ENCODE data around the gene PDLIM4. TPM values are rescaled to one million over a fixed set of nuclear protein-coding genes. Genes with fewer than 3 reads are reported as not detected.
A peak's percentile ranks its signal among the peaks of the same experiment; 100 is the strongest.

PDLIM4 gene
- total RNA-seq, 4 donors from 2014 or later: 9.7 to 43.4 (median 19.7) TPM

GRCh38 chr5:132253008-132253441 is 4.5 kb upstream of the PDLIM4 start:
- WGBS, 2 donors (ENCODE audit: low coverage in 1 of 2): 76% methylated on average over 3 of the region's 4 CpGs; no CpG with 5 or more reads in 1 of the 2 donors
- Histone ChIP-seq H3K4me3 (no peak overlapping the region), H3K36me3 (no peaks in the 10 kb centered on the region), H3K27me3 (peaks cover 16% of the 10 kb centered on the region), H3K27ac (no peak overlapping the region), H3K9me3 (no peaks in the 10 kb centered on the region), H3K4me1 (peaks cover 0 to 15% (median 3%) of the 10 kb centered on the region in 4 donors)
- TF ChIP-seq, protein P1, sequence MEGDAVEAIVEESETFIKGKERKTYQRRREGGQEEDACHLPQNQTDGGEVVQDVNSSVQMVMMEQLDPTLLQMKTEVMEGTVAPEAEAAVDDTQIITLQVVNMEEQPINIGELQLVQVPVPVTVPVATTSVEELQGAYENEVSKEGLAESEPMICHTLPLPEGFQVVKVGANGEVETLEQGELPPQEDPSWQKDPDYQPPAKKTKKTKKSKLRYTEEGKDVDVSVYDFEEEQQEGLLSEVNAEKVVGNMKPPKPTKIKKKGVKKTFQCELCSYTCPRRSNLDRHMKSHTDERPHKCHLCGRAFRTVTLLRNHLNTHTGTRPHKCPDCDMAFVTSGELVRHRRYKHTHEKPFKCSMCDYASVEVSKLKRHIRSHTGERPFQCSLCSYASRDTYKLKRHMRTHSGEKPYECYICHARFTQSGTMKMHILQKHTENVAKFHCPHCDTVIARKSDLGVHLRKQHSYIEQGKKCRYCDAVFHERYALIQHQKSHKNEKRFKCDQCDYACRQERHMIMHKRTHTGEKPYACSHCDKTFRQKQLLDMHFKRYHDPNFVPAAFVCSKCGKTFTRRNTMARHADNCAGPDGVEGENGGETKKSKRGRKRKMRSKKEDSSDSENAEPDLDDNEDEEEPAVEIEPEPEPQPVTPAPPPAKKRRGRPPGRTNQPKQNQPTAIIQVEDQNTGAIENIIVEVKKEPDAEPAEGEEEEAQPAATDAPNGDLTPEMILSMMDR (IDR thresholded peaks at IDR 0.05): no peak
- TF ChIP-seq POLR2AphosphoS5 (IDR thresholded peaks at IDR 0.05): no peak
- DNase-seq: peak; percentile 11
- intact Hi-C loops (cut with DNase I; ENCODE audit: low total_unique reads): no loop called here
- in situ Hi-C loops (cut with MboI; ENCODE audit: low pct_ligation_motif_present in 1 of 4, low pct_unique_long_range_greater_than_20kb in 1 of 4, low sequenced_read_pairs in 3 of 4): loop anchor here in 1 of 4 donors (25.0 kb wide), 1 partner anchor 284 kb away; the partner anchor contains the start of gene IL5

DNA sequence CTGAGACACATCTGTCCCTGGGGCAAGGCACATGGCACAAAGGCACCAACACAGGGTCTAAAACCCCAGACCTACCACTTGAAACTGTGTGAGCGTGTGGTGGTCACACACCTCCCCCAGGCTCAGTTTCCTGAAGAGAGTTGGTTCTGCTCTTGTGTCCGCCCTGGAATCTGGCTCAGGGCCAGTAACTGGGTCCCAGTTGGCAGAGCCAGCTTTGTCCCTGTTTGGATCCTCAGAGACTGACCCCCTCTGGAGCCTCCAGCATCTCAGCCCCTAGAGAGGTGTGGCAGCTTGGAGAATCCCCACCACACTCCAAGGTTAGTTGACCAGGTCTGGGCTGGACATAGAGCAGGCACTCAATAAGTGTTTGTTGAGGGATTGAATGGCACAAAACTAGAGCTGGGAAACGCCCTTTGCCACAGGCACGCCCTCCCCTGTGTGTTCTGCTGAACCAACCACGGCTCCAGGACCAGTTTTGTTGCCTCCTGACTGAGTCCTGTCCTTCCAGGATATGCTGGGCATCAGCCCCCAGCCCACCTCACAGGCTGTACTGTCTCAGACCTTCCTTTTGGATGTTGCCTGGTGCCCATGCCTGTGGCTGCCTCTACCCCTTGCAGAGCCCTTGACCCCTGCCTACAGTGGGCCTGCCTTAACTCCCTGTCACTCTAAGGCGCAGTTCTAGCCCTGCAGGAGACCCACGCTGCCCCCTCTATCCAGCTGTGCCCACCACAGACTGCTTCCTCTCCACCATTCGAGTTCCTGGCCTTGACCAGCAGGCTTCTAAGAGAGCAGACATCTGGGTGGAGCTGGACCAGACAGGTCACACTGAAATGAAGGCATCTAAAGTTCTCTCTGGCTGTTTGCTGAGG is 3.8 kb upstream of the PDLIM4 start:
- Histone ChIP-seq H3K27me3 (peaks cover 17% of the 10 kb centered on the region), H3K4me1 (peaks cover 0 to 15% (median 5%) of the 10 kb centered on the region in 4 donors), H3K36me3 (no peaks in the 10 kb centered on the region), H3K27ac (no peak overlapping the region), H3K9me3 (no peaks in the 10 kb centered on the region), H3K4me3 (no peak overlapping the region)
- DNase-seq: peak; percentile 21
- TF ChIP-seq POLR2AphosphoS5 (IDR thresholded peaks at IDR 0.05): no peak
- WGBS, 2 donors (ENCODE audit: low coverage in 1 of 2): 69% methylated on average over 8 of the region's 8 CpGs; no CpG with 5 or more reads in 1 of the 2 donors
- in situ Hi-C loops (cut with MboI; ENCODE audit: low pct_ligation_motif_present in 1 of 4, low pct_unique_long_range_greater_than_20kb in 1 of 4, low sequenced_read_pairs in 3 of 4): loop anchor here in 1 of 4 donors (25.0 kb wide), 1 partner anchor 284 kb away; the partner anchor contains the start of gene IL5
- intact Hi-C loops (cut with DNase I; ENCODE audit: low total_unique reads): no loop called here

DNA sequence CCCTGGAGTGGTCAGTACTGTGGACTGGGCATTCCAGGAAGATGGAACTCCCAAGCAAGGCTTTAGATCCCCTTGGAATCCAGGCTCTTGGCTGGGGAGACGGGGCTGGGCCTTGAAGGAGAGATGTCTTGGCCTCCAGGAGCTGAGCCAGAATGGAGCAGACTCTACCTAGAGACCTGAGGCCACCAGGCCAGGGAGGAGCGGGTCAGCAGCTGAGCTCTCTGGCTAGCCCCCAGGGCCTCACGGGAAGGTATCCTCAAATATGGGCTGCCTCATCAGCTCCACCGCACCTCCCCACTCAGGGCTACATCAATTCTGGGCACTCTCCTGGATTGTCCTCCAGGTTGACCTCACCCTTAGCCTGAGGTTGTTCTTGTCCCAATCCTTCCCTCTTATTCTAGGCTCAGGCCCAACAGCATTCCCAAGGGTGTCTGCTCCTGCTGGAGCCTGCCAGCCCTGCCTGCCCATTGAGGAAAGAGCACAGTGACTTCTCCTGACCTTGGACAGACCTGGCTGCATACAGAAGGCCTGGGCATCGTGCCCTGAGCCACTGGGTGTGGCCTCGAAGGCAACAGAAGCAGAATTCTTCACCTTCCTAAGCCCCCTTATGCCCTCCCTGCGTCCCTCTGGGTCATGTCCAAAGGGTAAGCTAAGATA is 3.0 kb upstream of the PDLIM4 start:
- Histone ChIP-seq H3K4me3 (no peak overlapping the region), H3K9me3 (no peaks in the 10 kb centered on the region), H3K27me3 (peaks cover 17% of the 10 kb centered on the region), H3K36me3 (no peaks in the 10 kb centered on the region), H3K27ac (no peak overlapping the region), H3K4me1 (peaks cover 0 to 17% (median 8%) of the 10 kb centered on the region in 4 donors)
- intact Hi-C loops (cut with DNase I; ENCODE audit: low total_unique reads) (no loop called here), in situ Hi-C loops (cut with MboI; ENCODE audit: low pct_ligation_motif_present in 1 of 4, low pct_unique_long_range_greater_than_20kb in 1 of 4, low sequenced_read_pairs in 3 of 4) (loop anchor here in 1 of 4 donors (25.0 kb wide), 1 partner anchor 283 kb away; the partner anchor contains the start of gene IL5)
- peak; percentile 11 for DNase-seq
- 51% methylated on average over 6 of the region's 7 CpGs; no CpG with 5 or more reads in 1 of the 2 donors for WGBS, 2 donors (ENCODE audit: low coverage in 1 of 2)
- TF ChIP-seq POLR2AphosphoS5 (IDR thresholded peaks at IDR 0.05) (no peak), POLR2A (IDR thresholded peaks at IDR 0.05) (no peak), EP300 (IDR thresholded peaks at IDR 0.05; ENCODE audit: low read depth) (no peak)
- TF ChIP-seq, protein P1 (IDR thresholded peaks at IDR 0.05): no peak

- Histone ChIP-seq H3K9me3 (no peaks in the 10 kb centered on the region), H3K27me3 (peaks cover 17% of the 10 kb centered on the region), H3K4me3 (no peak overlapping the region), H3K4me1 (peaks cover 6 to 32% (median 22%) of the 10 kb centered on the region in 4 donors), H3K27ac (peak overlapping the region in 2 of 4 donors; percentile 87 to 97), H3K36me3 (no peaks in the 10 kb centered on the region)
- TF ChIP-seq, protein P1 (IDR thresholded peaks at IDR 0.05): no peak
- no peak for TF ChIP-seq EP300 (IDR thresholded peaks at IDR 0.05; ENCODE audit: low read depth)
- no peak for TF ChIP-seq POLR2A (IDR thresholded peaks at IDR 0.05)
- TF ChIP-seq POLR2AphosphoS5 (IDR thresholded peaks at IDR 0.05): no peak
- WGBS, 2 donors (ENCODE audit: low coverage in 1 of 2): 80 to 95% methylated on average over 2 to 4 of the region's 4 CpGs
- intact Hi-C loops (cut with DNase I; ENCODE audit: low total_unique reads) (loop anchor here (5.0 kb wide), 1 partner anchor 36 kb away; the partner anchor contains the start of gene SLC22A4), in situ Hi-C loops (cut with MboI; ENCODE audit: low pct_ligation_motif_present in 1 of 4, low pct_unique_long_range_greater_than_20kb in 1 of 4, low sequenced_read_pairs in 3 of 4) (loop anchor here in 1 of 4 donors (25.0 kb wide), 1 partner anchor 281 kb away; the partner anchor contains the start of gene IL5)
- no peak for DNase-seq
These were observed 1.3 kb upstream of the PDLIM4 start for GRCh38 chr5:132256086-132256782.
